ENCODE results near the gene VIPR2.

The VIPR2 gene

GRCh38 chr7:159025161-159025779 is 119.4 kb downstream of the VIPR2 start:
- DNase-seq (ENCODE audit: low read depth): no peak

- no peak for DNase-seq (ENCODE audit: low read depth)
Observed at GRCh38 chr7:159024280-159024951, 120.3 kb downstream of the VIPR2 start.

- no peak for DNase-seq (ENCODE audit: low read depth)
Observed at GRCh38 chr7:159023746-159024145, 120.9 kb downstream of the VIPR2 start.

- no peak for DNase-seq (ENCODE audit: low read depth)
Observed at GRCh38 chr7:159023206-159023605, 121.5 kb downstream of the VIPR2 start.

GRCh38 chr7:159022238-159022993 is 122.3 kb downstream of the VIPR2 start:
- DNase-seq (ENCODE audit: low read depth): no peak

- no peak for DNase-seq (ENCODE audit: low read depth)
Observed at GRCh38 chr7:159020987-159021386, 123.7 kb downstream of the VIPR2 start.

GRCh38 chr7:159019111-159019510 is 125.6 kb downstream of the VIPR2 start:
- no peak for DNase-seq (ENCODE audit: low read depth)

GRCh38 chr7:159017741-159018140 is 126.9 kb downstream of the VIPR2 start:
- DNase-seq (ENCODE audit: low read depth): no peak

GRCh38 chr7:159017210-159017609 is 127.5 kb downstream of the VIPR2 start:
- DNase-seq (ENCODE audit: low read depth): no peak

- no peak for DNase-seq (ENCODE audit: low read depth)
Observed at GRCh38 chr7:159016591-159016990, 128.1 kb downstream of the VIPR2 start.

- no peak for DNase-seq (ENCODE audit: low read depth)
Observed at GRCh38 chr7:159015454-159016410, 128.9 kb downstream of the VIPR2 start.

GRCh38 chr7:159015081-159015453 is 129.6 kb downstream of the VIPR2 start:
- no peak for DNase-seq (ENCODE audit: low read depth)

GRCh38 chr7:159014297-159015062 is 130.2 kb downstream of the VIPR2 start:
- no peak for DNase-seq (ENCODE audit: low read depth)

- no peak for DNase-seq (ENCODE audit: low read depth)
Observed at GRCh38 chr7:159013825-159014289, 130.8 kb downstream of the VIPR2 start.

GRCh38 chr7:159013181-159013690 is 131.4 kb downstream of the VIPR2 start:
- no peak for DNase-seq (ENCODE audit: low read depth)

- DNase-seq (ENCODE audit: low read depth): no peak
Observed at GRCh38 chr7:159012353-159013069, 132.2 kb downstream of the VIPR2 start.

GRCh38 chr7:159011722-159012022 is 133.0 kb downstream of the VIPR2 start:
- DNase-seq (ENCODE audit: low read depth): no peak

GRCh38 chr7:159010937-159011721 is 133.5 kb downstream of the VIPR2 start:
- no peak for DNase-seq (ENCODE audit: low read depth)

GRCh38 chr7:159010411-159010810 is 134.3 kb downstream of the VIPR2 start:
- no peak for DNase-seq (ENCODE audit: low read depth)

GRCh38 chr7:159009951-159010350 is 134.7 kb downstream of the VIPR2 start:
- no peak for DNase-seq (ENCODE audit: low read depth)
